D721Med (cell line): ENCODE data around the gene DUSP8.

Experiments used
- DNase-seq: peaks from one replicate; pipeline ENCODE4 v3.0.0; 2011; ENCODE audit warnings: low spot score; ENCODE audit not compliant: insufficient read length
- FAIRE-seq: peaks from 2 replicates; lab custom pipeline; 2011; peaks lifted over from hg19 to GRCh38; lab: Jason Lieb, UNC
- CTCF ChIP-seq: IDR thresholded peaks from 2 replicates; pipeline ENCODE4 v1.5.1; 2012; ENCODE audit warnings: mild to moderate bottlenecking, control low read depth; ENCODE audit not compliant: insufficient read depth; ENCODE audit errors: missing control alignments

The DUSP8 gene

GRCh38 chr11:1532606-1533341, 39.3 kb downstream of the DUSP8 start:
- TF ChIP-seq CTCF: no peak
- DNase-seq (no peak), FAIRE-seq (no peak)

GRCh38 chr11:1532014-1532586, 40.0 kb downstream of the DUSP8 start:
- TF ChIP-seq CTCF: no peak
- no peak for FAIRE-seq
- no peak for DNase-seq

GRCh38 chr11:1531449-1532013, 40.5 kb downstream of the DUSP8 start:
- DNase-seq (no peak), FAIRE-seq (no peak)
- TF ChIP-seq CTCF: no peak

- TF ChIP-seq CTCF: no peak
- FAIRE-seq (no peak), DNase-seq (no peak)
Observed at GRCh38 chr11:1530686-1531448, 41.2 kb downstream of the DUSP8 start.

GRCh38 chr11:1529774-1530173, 42.3 kb downstream of the DUSP8 start:
- TF ChIP-seq CTCF: no peak
- no peak for FAIRE-seq
- DNase-seq: no peak

GRCh38 chr11:1529286-1529685, 42.8 kb downstream of the DUSP8 start:
- FAIRE-seq (no peak), DNase-seq (no peak)
- TF ChIP-seq CTCF: no peak

GRCh38 chr11:1528710-1529109, 43.4 kb downstream of the DUSP8 start:
- FAIRE-seq (no peak), DNase-seq (no peak)
- TF ChIP-seq CTCF: no peak
